DOHH2 (cell line): ENCODE results near the gene ERP27.

Experiments
- H3F3A ChIP-seq: fragments of 200-600 bp; sonication (generic), shearing (Covaris generic); 2 replicates; pipeline ENCODE4 v1.6.0; 2016; ENCODE audit warnings: antibody characterized with exemption, mild to moderate bottlenecking; ENCODE audit not compliant: control insufficient read depth, insufficient read depth
- H3K27ac ChIP-seq: fragments of 200-600 bp; sonication (generic); 2 replicates; pipeline ENCODE4 v1.5.1; 2014; ENCODE audit warnings: low read depth, mild to moderate bottlenecking, low read length, moderate library complexity
- H3K27me3 ChIP-seq: fragments of 200-600 bp; sonication (generic); 2 replicates; pipeline ENCODE4 v1.6.1; 2014; ENCODE audit warnings: mild to moderate bottlenecking, low read length, mixed read lengths; ENCODE audit not compliant: control insufficient read depth
- H3K36me3 ChIP-seq: fragments of 200-600 bp; sonication (generic); 2 replicates; pipeline ENCODE4 v1.6.1; 2014; ENCODE audit warnings: mild to moderate bottlenecking, low read length, moderate library complexity, mixed read lengths; ENCODE audit not compliant: control insufficient read depth
- H3K4me1 ChIP-seq: fragments of 200-600 bp; sonication (generic); 2 replicates; pipeline ENCODE4 v1.6.1; 2014; ENCODE audit warnings: mild to moderate bottlenecking, low read length, mixed read lengths; ENCODE audit not compliant: control insufficient read depth
- H3K4me2 ChIP-seq: fragments of 200-600 bp; sonication (generic); 2 replicates; pipeline ENCODE4 v1.6.0; 2014; ENCODE audit warnings: mild to moderate bottlenecking, low read length, moderate library complexity
- H3K4me3 ChIP-seq: fragments of 200-600 bp; sonication (generic); 2 replicates; pipeline ENCODE4 v1.5.1; 2014; ENCODE audit warnings: mild to moderate bottlenecking, low read length, mixed read lengths
- H3K79me2 ChIP-seq: fragments of 200-600 bp; sonication (generic); 2 replicates; pipeline ENCODE4 v1.6.1; 2014; ENCODE audit warnings: mild to moderate bottlenecking, low read length, mixed read lengths; ENCODE audit not compliant: control insufficient read depth
- H3K9me2 ChIP-seq: fragments of 200-600 bp; sonication (generic); replicated peaks from 2 replicates; pipeline ENCODE4 v1.6.1; 2014; ENCODE audit warnings: mild to moderate bottlenecking, low read length, mixed read lengths; ENCODE audit not compliant: control insufficient read depth
- H3K9me3 ChIP-seq: fragments of 200-600 bp; sonication (generic); 2 replicates; pipeline ENCODE4 v1.6.1; 2014; ENCODE audit warnings: antibody characterized with exemption, low read length, mixed read lengths; ENCODE audit not compliant: control insufficient read depth, insufficient read depth
- H4K20me1 ChIP-seq: fragments of 200-600 bp; sonication (generic); 2 replicates; pipeline ENCODE4 v1.6.0; 2014; ENCODE audit warnings: low read depth, mild to moderate bottlenecking, antibody characterized with exemption, low read length, moderate library complexity; ENCODE audit not compliant: control insufficient read depth, insufficient read depth
- CTCF ChIP-seq: fragments of 200-600 bp; sonication (generic); IDR thresholded peaks from one replicate; pipeline ENCODE4 v1.5.1; 2014; ENCODE audit warnings: antibody characterized with exemption, mild to moderate bottlenecking, low read depth, low read length; ENCODE audit not compliant: poor library complexity, severe bottlenecking
- EZH2phosphoT487 ChIP-seq: fragments of 200-600 bp; sonication (generic); IDR thresholded peaks from 2 replicates; pipeline ENCODE4 v1.6.1; 2017; ENCODE audit warnings: borderline replicate concordance, mild to moderate bottlenecking, antibody characterized with exemption, low read length, moderate library complexity, mixed read lengths

ERP27 gene

GRCh38 chr12:14915736-14916135, 22.6 kb downstream of the ERP27 start:
- Histone ChIP-seq H3K27me3 (no peaks in the 10 kb centered on the region), H3K36me3 (no peaks in the 10 kb centered on the region), H3K9me2 (no peaks in the 10 kb centered on the region), H3K4me3 (no peak overlapping the region), H3K4me2 (no peak overlapping the region), H3K4me1 (peaks cover 11% of the 10 kb centered on the region), H3F3A (no peaks in the 10 kb centered on the region), H4K20me1 (no peaks in the 10 kb centered on the region), H3K79me2 (no peaks in the 10 kb centered on the region), H3K27ac (no peak overlapping the region), H3K9me3 (no peaks in the 10 kb centered on the region)
- TF ChIP-seq EZH2phosphoT487: no peak
- no peak for TF ChIP-seq CTCF

DNA sequence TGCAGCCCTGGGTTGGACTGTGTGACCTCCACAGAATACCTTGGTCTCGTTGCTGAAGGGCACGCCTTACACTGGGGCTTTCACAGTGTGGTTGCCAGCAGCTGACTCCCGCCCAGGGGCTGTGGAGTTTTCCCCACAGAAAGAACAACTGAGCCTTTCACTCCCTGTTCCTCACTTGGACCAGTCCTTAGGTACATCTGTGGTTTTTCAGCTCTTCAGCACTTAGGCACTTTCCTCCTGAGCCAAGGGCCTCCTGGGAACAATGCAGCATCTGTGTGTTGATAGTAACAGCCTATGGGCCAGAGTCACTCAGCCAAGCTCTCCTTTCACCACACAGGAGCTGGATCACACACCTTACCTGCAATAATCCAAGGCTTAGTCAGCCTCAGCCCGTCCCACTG, 25.0 kb downstream of the ERP27 start:
- no peaks in the 10 kb centered on the region for H3K9me3 ChIP-seq
- H4K20me1 ChIP-seq: no peaks in the 10 kb centered on the region
- H3K79me2 ChIP-seq: no peaks in the 10 kb centered on the region
- no peaks in the 10 kb centered on the region for H3K27me3 ChIP-seq
- H3K9me2 ChIP-seq: no peaks in the 10 kb centered on the region
- H3K4me2 ChIP-seq: no peak overlapping the region
- H3F3A ChIP-seq: no peaks in the 10 kb centered on the region
- peaks cover 11% of the 10 kb centered on the region for H3K4me1 ChIP-seq
- H3K4me3 ChIP-seq: no peak overlapping the region
- no peak for TF ChIP-seq EZH2phosphoT487
- no peak for TF ChIP-seq CTCF
- H3K36me3 ChIP-seq: no peaks in the 10 kb centered on the region
- H3K27ac ChIP-seq: no peak overlapping the region

DNA sequence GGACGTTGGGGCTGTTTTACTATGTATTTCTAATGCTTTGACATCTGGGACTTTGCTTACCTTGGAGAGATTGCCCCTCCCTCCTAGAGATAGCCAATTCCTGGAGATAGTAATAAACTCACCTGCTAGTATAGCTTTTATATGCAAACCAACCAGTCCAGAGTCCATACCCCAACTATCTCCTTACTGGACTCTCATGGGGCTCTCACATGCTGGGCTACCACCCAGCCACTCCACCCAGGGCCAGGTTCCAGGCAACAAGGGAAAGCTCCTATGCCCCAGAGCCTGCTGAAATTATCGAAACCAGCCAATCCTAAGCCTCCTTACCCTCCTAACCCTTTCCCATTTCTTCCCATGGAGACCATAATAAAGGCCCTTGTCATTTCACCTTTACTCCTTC, 27.2 kb downstream of the ERP27 start:
- Histone ChIP-seq H3K4me3 (no peak overlapping the region), H3K27me3 (no peaks in the 10 kb centered on the region), H3K27ac (no peak overlapping the region), H3F3A (no peaks in the 10 kb centered on the region), H3K36me3 (no peaks in the 10 kb centered on the region), H3K79me2 (no peaks in the 10 kb centered on the region), H3K4me2 (no peak overlapping the region), H4K20me1 (no peaks in the 10 kb centered on the region), H3K9me2 (no peaks in the 10 kb centered on the region), H3K9me3 (no peaks in the 10 kb centered on the region), H3K4me1 (peaks cover 11% of the 10 kb centered on the region)
- TF ChIP-seq EZH2phosphoT487 (no peak), CTCF (no peak)
